ENCODE results near the gene ERICH4.

Gene ERICH4

GRCh38 chr19:41411968-41412265 is 31.0 kb upstream of the ERICH4 start:
- DNase-seq: no peak
- in situ Hi-C loops (cut with HindIII; ENCODE audit: low pct_ligation_motif_present, low pct_unique_long_range_greater_than_20kb, low sequenced_read_pairs): no loop called here

GRCh38 chr19:41412953-41413352 is 30.0 kb upstream of the ERICH4 start:
- DNase-seq: no peak
- in situ Hi-C loops (cut with HindIII; ENCODE audit: low pct_ligation_motif_present, low pct_unique_long_range_greater_than_20kb, low sequenced_read_pairs): no loop called here

GRCh38 chr19:41413947-41414346 is 29.0 kb upstream of the ERICH4 start:
- in situ Hi-C loops (cut with HindIII; ENCODE audit: low pct_ligation_motif_present, low pct_unique_long_range_greater_than_20kb, low sequenced_read_pairs): no loop called here
- DNase-seq: no peak

GRCh38 chr19:41414461-41414860 is 28.5 kb upstream of the ERICH4 start:
- no peak for DNase-seq
- in situ Hi-C loops (cut with HindIII; ENCODE audit: low pct_ligation_motif_present, low pct_unique_long_range_greater_than_20kb, low sequenced_read_pairs): no loop called here

GRCh38 chr19:41415154-41415571 is 27.8 kb upstream of the ERICH4 start:
- DNase-seq: no peak
- in situ Hi-C loops (cut with HindIII; ENCODE audit: low pct_ligation_motif_present, low pct_unique_long_range_greater_than_20kb, low sequenced_read_pairs): no loop called here

- DNase-seq: no peak
- in situ Hi-C loops (cut with HindIII; ENCODE audit: low pct_ligation_motif_present, low pct_unique_long_range_greater_than_20kb, low sequenced_read_pairs): no loop called here
These were observed 26.7 kb upstream of the ERICH4 start for GRCh38 chr19:41416194-41416674.

GRCh38 chr19:41420101-41420880 is 22.7 kb upstream of the ERICH4 start:
- no peak for DNase-seq
- in situ Hi-C loops (cut with HindIII; ENCODE audit: low pct_ligation_motif_present, low pct_unique_long_range_greater_than_20kb, low sequenced_read_pairs): no loop called here

- in situ Hi-C loops (cut with HindIII; ENCODE audit: low pct_ligation_motif_present, low pct_unique_long_range_greater_than_20kb, low sequenced_read_pairs): no loop called here
- DNase-seq: no peak
These were observed 21.6 kb upstream of the ERICH4 start for GRCh38 chr19:41421314-41421713.

- DNase-seq: no peak
- in situ Hi-C loops (cut with HindIII; ENCODE audit: low pct_ligation_motif_present, low pct_unique_long_range_greater_than_20kb, low sequenced_read_pairs): no loop called here
These were observed 21.0 kb upstream of the ERICH4 start for GRCh38 chr19:41421973-41422372.

- in situ Hi-C loops (cut with HindIII; ENCODE audit: low pct_ligation_motif_present, low pct_unique_long_range_greater_than_20kb, low sequenced_read_pairs): no loop called here
- no peak for DNase-seq
These were observed 20.5 kb upstream of the ERICH4 start for GRCh38 chr19:41422456-41422855.

- DNase-seq: no peak
- in situ Hi-C loops (cut with HindIII; ENCODE audit: low pct_ligation_motif_present, low pct_unique_long_range_greater_than_20kb, low sequenced_read_pairs): no loop called here
These were observed 20.0 kb upstream of the ERICH4 start for GRCh38 chr19:41422955-41423354.

- DNase-seq: no peak
These were observed 18.4 kb upstream of the ERICH4 start for GRCh38 chr19:41424335-41425173.

GRCh38 chr19:41425174-41426115 is 17.5 kb upstream of the ERICH4 start:
- in situ Hi-C loops (cut with HindIII; ENCODE audit: low pct_ligation_motif_present, low pct_unique_long_range_greater_than_20kb, low sequenced_read_pairs): no loop called here
- DNase-seq: no peak

More at GRCh38 chr19:41424335-41425173, 18.4 kb upstream of the ERICH4 start:
- in situ Hi-C loops (cut with HindIII; ENCODE audit: low pct_ligation_motif_present, low pct_unique_long_range_greater_than_20kb, low sequenced_read_pairs): no loop called here

- in situ Hi-C loops (cut with HindIII; ENCODE audit: low pct_ligation_motif_present, low pct_unique_long_range_greater_than_20kb, low sequenced_read_pairs): no loop called here
These were observed 16.7 kb upstream of the ERICH4 start for GRCh38 chr19:41426116-41426841.

GRCh38 chr19:41426952-41427646 is 15.9 kb upstream of the ERICH4 start, which contains the start of gene B3GNT8:
Gene B3GNT8, minus strand, starts transcription at chr19:41427374. Its CDS starts 596 bp downstream, at chr19:41426778.
- DNase-seq: peak; percentile 65
- in situ Hi-C loops (cut with HindIII; ENCODE audit: low pct_ligation_motif_present, low pct_unique_long_range_greater_than_20kb, low sequenced_read_pairs): no loop called here

More at GRCh38 chr19:41426116-41426841, 16.7 kb upstream of the ERICH4 start:
- DNase-seq: no peak

- no peak for DNase-seq
- in situ Hi-C loops (cut with HindIII; ENCODE audit: low pct_ligation_motif_present, low pct_unique_long_range_greater_than_20kb, low sequenced_read_pairs): no loop called here
These were observed 15.1 kb upstream of the ERICH4 start for GRCh38 chr19:41427647-41428480.

GRCh38 chr19:41428481-41428859 is 14.5 kb upstream of the ERICH4 start:
- no peak for DNase-seq
- in situ Hi-C loops (cut with HindIII; ENCODE audit: low pct_ligation_motif_present, low pct_unique_long_range_greater_than_20kb, low sequenced_read_pairs): no loop called here
